Keratinocyte (primary cell): Measurements from ENCODE around the gene CTCFL. TPM values are rescaled to one million over a fixed set of nuclear protein-coding genes. Genes with fewer than 3 reads are reported as not detected.

Experiments
- DNase-seq: peaks from one replicate; pipeline ENCODE4 v3.0.0-alpha.2; 2011; ENCODE audit warnings: low read depth, missing footprints, low spot score
- FAIRE-seq: peaks from 2 replicates; lab custom pipeline; 2011; peaks lifted over from hg19 to GRCh38; lab: Jason Lieb, UNC
- H2AFZ ChIP-seq: 2 replicates; pipeline ENCODE4 v1.6.0; 2012; ENCODE audit warnings: low read length, control low read depth, inconsistent platforms; ENCODE audit not compliant: control insufficient read depth
- H3K27ac ChIP-seq: 2 replicates; pipeline ENCODE4 v1.5.1; 2011; ENCODE audit warnings: low read length; ENCODE audit not compliant: control insufficient read depth, insufficient read depth
- H3K27me3 ChIP-seq: 3 replicates; pipeline ENCODE4 v1.6.0; 2011; ENCODE audit warnings: low read length; ENCODE audit not compliant: control insufficient read depth, insufficient read depth; ENCODE audit errors: extremely low read depth
- H3K36me3 ChIP-seq, 2 experiments: 2 replicates in 1 of 2; 3 replicates in 1 of 2; pipeline ENCODE4 v1.5.1; 2011; ENCODE audit warnings: low read length in 2 of 2, mild to moderate bottlenecking in 1 of 2; ENCODE audit not compliant: control insufficient read depth in 2 of 2, insufficient read depth in 2 of 2; ENCODE audit errors: extremely low read depth in 1 of 2
- H3K4me1 ChIP-seq: 3 replicates; pipeline ENCODE4 v1.5.1; 2011; ENCODE audit warnings: low read length; ENCODE audit not compliant: control insufficient read depth, insufficient read depth; ENCODE audit errors: extremely low read depth
- H3K4me2 ChIP-seq: 3 replicates; pipeline ENCODE4 v1.6.0; 2011; ENCODE audit warnings: low read depth, low read length; ENCODE audit not compliant: control insufficient read depth, insufficient read depth; ENCODE audit errors: extremely low read depth
- H3K4me3 ChIP-seq, 3 experiments: fragments of 200-600 bp in 1 of 3; sonication (generic) in 1 of 3; 2 replicates in 2 of 3; 3 replicates in 1 of 3; pipeline ENCODE4 v1.5.1; 2011 to 2016; ENCODE audit warnings: low read length in 3 of 3, mild to moderate bottlenecking in 3 of 3, control low read depth in 2 of 3, inconsistent platforms in 1 of 3, low read depth in 1 of 3, mixed read lengths in 1 of 3, mixed run types in 1 of 3, moderate library complexity in 1 of 3; ENCODE audit not compliant: control insufficient read depth in 2 of 3, insufficient read depth in 2 of 3; ENCODE audit errors: extremely low read depth in 1 of 3
- H3K79me2 ChIP-seq: 2 replicates; pipeline ENCODE4 v1.6.0; 2012; ENCODE audit warnings: low read length; ENCODE audit not compliant: control insufficient read depth, insufficient read depth
- H3K9ac ChIP-seq: 3 replicates; pipeline ENCODE4 v1.6.0; 2011; ENCODE audit warnings: low read length; ENCODE audit not compliant: control insufficient read depth, insufficient read depth; ENCODE audit errors: extremely low read depth
- H3K9me1 ChIP-seq: 3 replicates; pipeline ENCODE4 v1.6.0; 2011; ENCODE audit warnings: low read length; ENCODE audit not compliant: control insufficient read depth, insufficient read depth; ENCODE audit errors: extremely low read depth
- H3K9me3 ChIP-seq: 2 replicates; pipeline ENCODE4 v1.5.1; 2012; ENCODE audit warnings: low read depth, low read length; ENCODE audit not compliant: control insufficient read depth
- H4K20me1 ChIP-seq: 3 replicates; pipeline ENCODE4 v1.6.0; 2011; ENCODE audit warnings: low read length; ENCODE audit not compliant: control insufficient read depth, insufficient read depth; ENCODE audit errors: extremely low read depth
- EZH2 ChIP-seq: IDR thresholded peaks from one replicate; pipeline ENCODE4 v1.6.1; 2012; ENCODE audit warnings: inconsistent platforms, mild to moderate bottlenecking, low read length, moderate library complexity
- dilution Hi-C: fragments of 300-500 bp; cut with MboI; formaldehyde crosslinking; loops from one replicate; pipeline ENCODE4 v1.7.0; 2020; ENCODE audit warnings: low sequenced_read_pairs; ENCODE audit not compliant: extremely low pct_ligation_motif_present
- polyA plus RNA-seq, 5 experiments: library from polyadenylated mRNA; depleted of rRNA in 3 of 5; stranded (reverse) in 3 of 5; stranded (forward) in 1 of 5; unstranded in 1 of 5; fragments of >200 nt; gene quantifications; 1 replicate in 1 of 5; 2 replicates in 3 of 5; 3 replicates in 1 of 5; pipeline versions ENCODE4 v1.2.1 to v1.2.3, GENCODE V29; 2011 to 2012; ENCODE audit warnings: missing spikeins in 2 of 5, low read depth in 1 of 5, low replicate concordance in 1 of 5
- TF ChIP-seq, protein P1 (sequence below), 3 experiments: IDR thresholded peaks in 1 of 3; conservative IDR thresholded peaks in 1 of 3; optimal IDR thresholded peaks in 1 of 3; 2 replicates in 2 of 3; 3 replicates in 1 of 3; pipeline versions ENCODE3 to v1.5.1; 2011; ENCODE audit warnings: low read length in 3 of 3, mild to moderate bottlenecking in 3 of 3, moderate library complexity in 2 of 3, control low read depth in 1 of 3, inconsistent platforms in 1 of 3; ENCODE audit not compliant: insufficient read depth in 2 of 3; ENCODE audit errors: extremely low read depth in 1 of 3

CTCFL gene
- polyA plus RNA-seq, 1 donor (not counting 4 experiments of a cell fraction or from before 2014, with no cell fraction given): not detected

DNA sequence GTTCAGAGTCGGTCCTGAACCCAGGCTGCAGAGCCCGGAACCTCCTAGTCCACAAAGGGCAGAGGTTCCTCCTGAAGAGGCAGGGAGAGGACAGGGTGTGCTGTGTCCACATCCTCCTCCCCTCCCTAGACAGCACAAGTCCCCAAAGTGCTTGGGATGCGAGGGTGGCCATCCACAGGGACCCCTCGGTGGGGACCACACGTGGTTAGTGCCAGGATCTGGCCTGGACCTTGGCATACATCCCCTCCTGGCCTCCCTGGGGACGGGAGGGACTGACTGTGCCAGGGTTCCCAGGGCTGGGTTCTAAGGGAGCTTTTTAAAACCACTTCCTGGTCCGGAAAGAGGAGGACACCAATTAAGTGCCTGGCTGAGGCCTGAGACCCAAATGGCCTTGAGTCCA is 63.2 kb downstream of the CTCFL start:
- TF ChIP-seq EZH2: no peak
- TF ChIP-seq, protein P1, sequence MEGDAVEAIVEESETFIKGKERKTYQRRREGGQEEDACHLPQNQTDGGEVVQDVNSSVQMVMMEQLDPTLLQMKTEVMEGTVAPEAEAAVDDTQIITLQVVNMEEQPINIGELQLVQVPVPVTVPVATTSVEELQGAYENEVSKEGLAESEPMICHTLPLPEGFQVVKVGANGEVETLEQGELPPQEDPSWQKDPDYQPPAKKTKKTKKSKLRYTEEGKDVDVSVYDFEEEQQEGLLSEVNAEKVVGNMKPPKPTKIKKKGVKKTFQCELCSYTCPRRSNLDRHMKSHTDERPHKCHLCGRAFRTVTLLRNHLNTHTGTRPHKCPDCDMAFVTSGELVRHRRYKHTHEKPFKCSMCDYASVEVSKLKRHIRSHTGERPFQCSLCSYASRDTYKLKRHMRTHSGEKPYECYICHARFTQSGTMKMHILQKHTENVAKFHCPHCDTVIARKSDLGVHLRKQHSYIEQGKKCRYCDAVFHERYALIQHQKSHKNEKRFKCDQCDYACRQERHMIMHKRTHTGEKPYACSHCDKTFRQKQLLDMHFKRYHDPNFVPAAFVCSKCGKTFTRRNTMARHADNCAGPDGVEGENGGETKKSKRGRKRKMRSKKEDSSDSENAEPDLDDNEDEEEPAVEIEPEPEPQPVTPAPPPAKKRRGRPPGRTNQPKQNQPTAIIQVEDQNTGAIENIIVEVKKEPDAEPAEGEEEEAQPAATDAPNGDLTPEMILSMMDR (optimal IDR thresholded peaks at IDR 0.05 in 1 of 3, IDR thresholded peaks at IDR 0.05 in 1 of 3, conservative IDR thresholded peaks at IDR 0.05 in 1 of 3; ENCODE audit: extremely low read depth in 1 of 3, insufficient read depth in 2 of 3, low read length in 3 of 3): no peak
- Histone ChIP-seq H3K27ac (no peak overlapping the region), H4K20me1 (no peaks in the 10 kb centered on the region), H3K79me2 (no peaks in the 10 kb centered on the region), H3K9ac (no peak overlapping the region), H3K4me3 (no peak overlapping the region), H3K9me3 (peaks cover 6% of the 10 kb centered on the region), H3K4me2 (no peak overlapping the region), H3K27me3 (peaks cover 32% of the 10 kb centered on the region), H3K36me3 (no peaks in the 10 kb centered on the region), H3K4me1 (no peaks in the 10 kb centered on the region), H2AFZ (no peak overlapping the region), H3K9me1 (no peaks in the 10 kb centered on the region)
- FAIRE-seq (no peak), DNase-seq (no peak)
- dilution Hi-C loops: no loop called here

DNA sequence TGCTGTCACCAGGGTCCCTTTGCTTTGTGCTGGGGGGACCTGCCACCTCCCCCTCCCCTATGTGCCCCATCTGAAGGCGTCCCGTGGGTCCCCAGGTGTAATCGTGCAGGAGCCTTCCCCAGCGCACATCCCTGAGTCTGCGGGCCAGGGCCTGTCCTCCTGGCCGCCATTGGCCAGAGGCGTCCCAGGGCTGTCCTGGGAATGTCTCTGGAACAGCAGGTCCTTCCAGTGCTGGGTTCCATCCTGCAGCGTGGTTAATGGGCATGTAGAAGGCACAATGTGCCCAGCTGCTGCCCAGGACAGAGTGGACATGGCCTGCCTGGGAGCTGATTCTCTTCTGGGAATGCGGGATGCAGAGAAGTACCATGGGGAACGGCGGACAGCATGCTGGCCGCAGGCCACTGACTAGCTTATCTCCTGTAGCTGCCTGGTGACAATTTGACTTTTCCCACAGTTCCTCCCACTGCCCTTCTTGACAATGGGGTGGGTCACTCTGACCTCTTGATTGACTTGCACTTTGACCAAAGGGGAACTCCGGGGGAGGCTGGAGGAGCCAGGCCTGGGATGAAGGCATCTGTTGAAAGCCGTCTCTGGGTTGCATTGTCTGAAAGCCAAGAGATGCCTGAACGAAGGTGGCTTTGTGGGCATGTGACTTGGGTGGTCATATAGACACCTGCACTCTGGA is 64.0 kb downstream of the CTCFL start:
- H3K27ac ChIP-seq: no peak overlapping the region
- H3K9me3 ChIP-seq: peaks cover 6% of the 10 kb centered on the region
- no peak overlapping the region for H3K4me2 ChIP-seq
- DNase-seq: no peak
- no peaks in the 10 kb centered on the region for H3K4me1 ChIP-seq
- no peak for FAIRE-seq
- H3K79me2 ChIP-seq: no peaks in the 10 kb centered on the region
- peaks cover 35% of the 10 kb centered on the region for H3K27me3 ChIP-seq
- TF ChIP-seq, protein P1 (optimal IDR thresholded peaks at IDR 0.05 in 1 of 3, IDR thresholded peaks at IDR 0.05 in 1 of 3, conservative IDR thresholded peaks at IDR 0.05 in 1 of 3; ENCODE audit: extremely low read depth in 1 of 3, insufficient read depth in 2 of 3, low read length in 3 of 3): no peak
- TF ChIP-seq EZH2: no peak
- H3K9ac ChIP-seq: no peak overlapping the region
- H2AFZ ChIP-seq: no peak overlapping the region
- no peaks in the 10 kb centered on the region for H3K36me3 ChIP-seq
- no peak overlapping the region for H3K4me3 ChIP-seq
- no peaks in the 10 kb centered on the region for H4K20me1 ChIP-seq
- H3K9me1 ChIP-seq: no peaks in the 10 kb centered on the region
- dilution Hi-C loops: no loop called here
